Stimulated activated CD4-positive, alpha-beta T cell treated with anti-CD3 and anti-CD28 coated beads, Interleukin-12 subunit alpha, Interleukin-12 subunit beta, amount 100 ng/mL, for 4 hours (primary cell): ENCODE results near the gene ERRFI1.

Experiments
- DNase-seq: peaks from one replicate; pipeline ENCODE4 v3.0.0-alpha.2; 2020

Gene ERRFI1

DNA sequence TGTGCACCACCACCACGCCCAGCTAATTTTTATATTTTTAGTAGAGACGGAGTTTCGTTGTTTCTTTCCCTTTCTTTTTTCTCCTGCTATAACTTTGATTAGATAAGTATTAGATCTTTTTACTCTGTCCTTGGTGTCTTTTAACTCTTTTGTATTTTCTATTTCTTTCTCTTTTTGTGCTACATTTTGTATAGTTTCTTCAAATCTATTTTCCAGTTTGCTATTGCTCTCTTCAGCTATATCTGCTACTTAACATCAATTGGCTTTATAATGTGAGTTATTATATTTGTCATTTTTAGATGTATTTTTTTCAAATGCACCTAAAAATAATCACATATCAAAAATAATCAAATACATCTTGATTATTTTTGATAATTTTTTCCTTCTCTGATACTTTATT, 16.0 kb upstream of the ERRFI1 start:
- DNase-seq = no peak

DNA sequence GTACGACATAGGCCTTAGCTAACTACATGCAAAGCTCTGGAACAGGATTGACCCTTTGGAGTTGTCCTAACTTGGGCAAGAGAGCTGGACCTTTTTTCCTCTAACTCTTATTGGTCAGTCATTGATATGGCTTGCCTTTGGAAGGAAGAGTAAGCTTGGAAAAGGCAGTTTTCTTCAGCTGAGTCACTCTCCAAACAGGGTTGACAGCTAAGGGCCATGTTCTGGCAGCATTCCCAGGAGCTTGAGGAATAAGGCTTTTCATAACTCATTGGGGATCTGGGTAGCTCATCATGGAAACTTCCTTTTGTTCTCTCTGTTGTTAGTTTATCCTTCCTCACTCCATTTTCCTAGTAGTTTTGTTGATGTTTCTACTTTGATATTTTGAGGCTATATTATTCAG, 14.5 kb upstream of the ERRFI1 start:
- no peak for DNase-seq

DNA sequence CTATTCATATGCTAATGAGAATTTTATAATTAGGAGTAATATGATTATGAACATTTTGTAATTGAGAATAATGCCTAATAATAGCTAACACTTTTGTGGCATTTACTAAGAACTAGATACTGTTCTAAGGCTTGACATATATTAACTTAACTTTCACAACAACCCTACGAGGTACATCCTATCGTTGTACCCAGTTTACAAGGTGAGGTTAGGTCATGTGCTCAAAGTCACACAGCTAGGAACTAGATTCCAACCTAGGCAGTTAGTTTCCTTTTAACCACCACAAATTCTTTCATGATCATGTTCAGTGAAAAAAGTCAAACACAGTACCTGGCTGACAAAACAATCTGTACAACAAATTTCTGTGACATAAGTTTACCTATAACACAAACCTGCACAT, 13.0 kb upstream of the ERRFI1 start:
- no peak for DNase-seq

DNA sequence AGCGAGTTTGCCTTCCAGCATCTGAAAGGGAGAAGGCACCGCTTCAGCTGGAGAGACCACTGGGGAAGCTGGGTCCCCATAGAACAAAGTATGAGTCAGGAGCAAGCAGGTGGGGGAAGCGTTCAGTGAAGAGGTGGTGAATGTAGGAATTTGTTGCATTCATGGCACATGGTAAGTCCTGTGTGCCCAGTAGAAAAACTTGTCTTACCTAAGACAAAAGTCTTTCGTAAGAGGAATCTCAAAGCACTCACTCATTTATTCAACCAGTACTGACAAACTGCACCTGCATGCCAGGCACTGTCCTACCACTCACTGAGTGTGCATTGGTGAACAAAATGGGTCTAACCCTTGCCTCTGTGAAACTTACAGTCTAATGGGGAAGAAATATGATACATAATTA, 9.2 kb upstream of the ERRFI1 start:
- DNase-seq = no peak

DNA sequence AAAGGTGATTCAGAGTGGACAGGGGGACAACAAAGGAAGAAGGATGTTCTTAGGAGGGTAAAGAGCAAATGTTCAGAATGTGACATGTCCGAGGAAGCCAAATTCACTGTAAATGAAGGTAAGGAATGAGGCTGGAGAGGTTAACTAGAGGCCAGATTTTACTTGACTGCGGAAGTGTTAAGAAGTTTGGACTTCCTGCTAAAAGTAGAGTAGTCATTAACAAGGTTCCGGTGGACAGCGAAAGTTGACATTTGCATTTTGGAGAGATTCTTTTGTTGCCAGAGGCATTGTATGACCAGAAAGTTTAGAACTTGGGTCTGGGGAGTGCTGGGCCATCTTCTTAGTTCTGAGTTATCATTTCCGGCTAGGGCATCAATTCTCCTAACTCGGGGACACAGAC, 7.2 kb upstream of the ERRFI1 start:
- no peak for DNase-seq

DNA sequence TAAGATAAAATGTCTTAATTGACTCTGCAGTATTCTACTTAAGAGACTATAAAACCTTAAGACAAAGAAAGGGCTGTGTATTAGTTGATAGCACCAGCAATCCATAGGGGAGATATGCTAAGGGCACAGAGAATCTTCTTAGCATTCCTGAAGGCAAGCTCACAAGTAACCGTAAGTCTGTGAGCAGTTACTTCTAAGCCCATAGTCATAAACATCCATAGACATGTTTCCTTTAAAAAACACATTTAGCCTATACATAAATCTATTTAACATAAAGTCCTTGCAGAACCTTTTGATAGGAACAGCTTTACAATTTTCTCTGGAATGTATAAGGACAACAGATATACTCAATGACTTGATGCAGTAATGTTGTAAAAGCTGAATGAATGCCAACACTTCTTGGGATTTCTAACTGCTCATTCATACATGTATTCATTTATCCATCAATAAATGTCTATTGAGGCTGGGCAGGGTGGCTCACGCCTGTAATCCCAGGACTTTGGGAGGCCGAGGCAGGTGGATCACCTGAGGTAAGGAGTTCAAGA, 6.3 kb upstream of the ERRFI1 start:
- no peak for DNase-seq

DNA sequence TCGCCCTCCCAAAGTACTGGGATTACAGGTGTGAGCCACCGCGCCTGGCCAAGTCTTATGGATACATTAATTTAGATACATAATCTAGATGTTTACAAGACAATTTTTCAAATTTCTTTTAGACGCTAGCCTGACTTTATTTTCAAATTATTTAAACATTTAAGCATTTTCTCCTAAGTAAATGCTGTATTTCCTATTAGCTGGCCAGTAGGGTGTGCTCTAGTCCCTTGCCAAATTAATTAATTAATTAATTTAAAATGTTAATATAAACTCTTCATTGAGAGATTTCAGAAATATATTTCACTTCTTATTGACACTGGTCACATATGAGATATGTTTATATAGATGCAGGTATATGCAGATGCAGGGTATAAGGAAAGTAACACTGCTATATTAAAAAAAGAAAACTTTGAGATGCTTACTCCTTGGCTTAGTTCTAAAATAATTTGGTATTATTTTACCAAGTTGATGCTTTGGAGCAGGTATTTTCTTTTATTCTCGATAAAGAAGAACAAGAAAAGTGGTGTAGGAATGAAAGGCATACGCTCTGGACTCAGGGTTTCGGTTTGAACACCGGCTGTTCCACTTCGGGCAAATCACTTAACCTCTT, 5.2 kb upstream of the ERRFI1 start:
- no peak for DNase-seq

DNA sequence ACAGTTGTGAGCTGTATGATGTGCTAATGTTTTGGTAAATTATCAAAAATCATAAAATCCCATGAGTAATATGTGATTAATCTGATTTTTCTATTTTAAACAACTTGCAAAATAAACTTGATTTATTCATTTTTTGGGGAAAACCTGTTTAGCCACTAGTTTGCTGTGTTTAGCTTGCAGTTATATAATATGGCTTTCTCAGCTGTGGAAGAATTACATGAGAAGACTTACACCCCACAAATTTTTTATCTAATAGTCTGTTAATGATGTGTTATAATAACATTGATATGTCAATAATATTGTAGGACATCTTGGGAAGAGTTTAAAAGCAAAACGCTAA, 2.4 kb upstream of the ERRFI1 start:
- DNase-seq = no peak

DNA sequence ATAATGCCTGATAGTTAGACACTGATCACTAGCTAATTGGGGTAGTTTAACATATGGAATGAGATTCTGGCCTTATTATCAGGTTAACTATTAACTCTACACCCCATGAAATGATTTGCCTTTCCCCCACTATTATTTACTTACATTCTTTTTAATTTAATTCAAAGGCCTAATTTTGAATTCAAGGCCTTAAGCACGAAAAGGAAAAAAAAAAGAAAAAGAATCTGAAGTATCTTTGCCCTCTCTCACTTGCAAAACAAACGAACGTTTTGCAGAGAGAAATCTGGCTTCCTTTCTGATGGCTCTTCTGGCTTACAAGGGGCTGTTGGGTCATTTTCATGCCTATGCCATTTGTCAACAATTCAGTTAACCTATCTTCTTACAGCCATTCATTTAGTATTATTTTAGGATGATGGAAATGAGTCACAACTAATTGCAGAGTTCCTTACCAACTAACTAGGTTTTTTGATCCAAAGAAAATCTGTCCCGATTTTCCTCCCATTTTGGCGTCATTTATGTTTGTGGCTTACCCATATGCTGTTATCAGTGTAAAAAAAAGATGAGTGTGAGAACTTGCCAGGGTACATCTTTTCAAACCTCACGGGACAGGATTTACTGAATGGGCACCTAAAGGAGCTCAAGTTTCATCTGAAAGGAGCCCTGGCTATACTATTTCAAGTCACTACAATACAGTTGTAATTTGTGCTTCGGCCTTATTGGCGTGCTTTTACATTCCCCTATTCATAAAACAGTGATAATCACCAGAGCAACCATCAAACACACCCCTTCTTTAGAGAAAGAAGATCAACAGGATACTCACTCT, 1.9 kb upstream of the ERRFI1 start:
- DNase-seq = no peak

DNA sequence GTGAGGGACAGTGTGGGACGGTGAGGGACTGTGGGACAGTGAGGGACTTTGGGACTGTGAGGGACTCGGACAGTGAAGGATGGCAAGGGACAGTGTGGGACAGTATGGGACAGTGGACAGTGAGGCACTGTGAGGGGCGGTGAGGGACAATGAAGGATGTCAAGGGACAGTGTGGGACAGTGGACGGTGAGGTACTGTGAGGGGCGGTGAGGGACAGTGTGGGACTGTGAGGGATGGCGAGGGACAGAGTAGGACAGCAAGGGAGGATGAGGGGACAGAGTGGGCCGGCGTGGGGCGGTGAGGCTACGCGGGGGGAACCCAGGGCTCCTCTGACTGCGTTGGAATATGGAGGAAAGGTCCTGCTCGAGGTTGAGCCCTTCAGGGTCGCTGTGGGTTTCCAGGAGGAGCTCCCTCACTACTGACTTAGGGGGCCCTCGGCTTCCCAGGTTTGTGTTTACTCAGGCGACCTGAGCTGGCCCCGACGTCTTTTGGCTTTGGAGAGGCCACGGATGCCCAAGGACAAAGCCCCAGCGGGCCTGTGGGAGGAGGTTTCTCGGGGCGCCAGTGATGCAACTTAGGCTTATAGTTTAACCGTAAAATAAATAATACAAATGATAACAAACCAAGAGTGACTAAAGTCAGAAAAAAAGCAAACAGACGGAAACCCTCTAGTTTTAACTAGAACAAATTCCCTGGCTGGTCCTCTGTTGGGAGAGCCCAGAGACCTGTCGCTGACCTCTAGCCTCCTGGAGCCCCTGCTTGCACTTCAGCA, 1.1 kb upstream of the ERRFI1 start:
- no peak for DNase-seq

DNA sequence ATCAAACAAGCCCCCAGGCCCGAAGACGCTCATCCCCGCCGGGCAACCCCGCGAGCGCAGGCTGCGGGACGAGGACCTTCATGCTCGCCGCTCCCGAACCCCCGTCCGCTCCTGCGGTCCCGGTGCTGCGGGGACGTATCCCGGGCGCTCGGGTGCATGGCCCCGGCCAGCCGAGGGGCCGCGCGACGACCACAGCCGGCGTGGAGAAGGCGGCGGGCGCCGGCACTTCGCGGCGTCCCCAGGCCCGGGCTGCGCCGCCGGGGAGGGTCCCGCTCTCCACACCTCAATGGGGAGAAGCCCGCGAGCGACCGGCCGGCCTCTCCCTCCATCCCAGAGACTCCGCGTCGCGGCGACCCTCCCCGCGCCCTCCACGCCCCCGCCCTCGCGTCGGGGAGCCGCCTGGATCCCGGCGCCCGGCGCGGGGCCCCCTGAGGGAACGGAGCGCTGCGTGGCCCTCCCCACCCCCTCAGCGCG, 401 bp downstream of the ERRFI1 start:
- peak; percentile 10 for DNase-seq

DNA sequence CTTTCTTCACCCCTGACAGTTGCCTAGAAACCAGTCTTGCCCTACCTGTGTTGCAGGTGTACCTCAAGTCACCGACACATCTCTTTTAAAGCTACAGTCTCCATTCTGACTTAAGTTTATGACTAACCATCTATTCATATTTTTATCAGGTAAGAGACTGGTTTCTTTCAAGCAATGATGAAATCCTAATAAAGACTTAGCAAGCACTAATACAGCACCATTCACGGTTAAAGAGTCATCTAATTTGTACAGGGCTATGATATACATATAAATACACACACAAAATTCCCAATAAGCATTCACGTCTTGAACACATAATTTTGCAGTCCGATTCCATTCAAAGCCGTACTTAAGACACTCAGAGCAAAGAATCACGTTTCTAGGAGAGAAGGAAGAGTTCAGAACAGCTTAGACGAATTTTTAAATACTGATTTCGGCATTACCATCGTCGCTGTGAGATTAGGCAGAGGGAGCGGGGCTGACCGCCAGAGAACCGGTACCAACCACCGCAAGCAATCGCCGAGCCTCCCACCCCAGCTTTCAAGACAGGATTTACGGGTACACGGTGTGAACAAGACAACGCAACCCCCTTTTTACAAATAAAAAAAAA, 943 bp downstream of the ERRFI1 start:
- no peak for DNase-seq

DNA sequence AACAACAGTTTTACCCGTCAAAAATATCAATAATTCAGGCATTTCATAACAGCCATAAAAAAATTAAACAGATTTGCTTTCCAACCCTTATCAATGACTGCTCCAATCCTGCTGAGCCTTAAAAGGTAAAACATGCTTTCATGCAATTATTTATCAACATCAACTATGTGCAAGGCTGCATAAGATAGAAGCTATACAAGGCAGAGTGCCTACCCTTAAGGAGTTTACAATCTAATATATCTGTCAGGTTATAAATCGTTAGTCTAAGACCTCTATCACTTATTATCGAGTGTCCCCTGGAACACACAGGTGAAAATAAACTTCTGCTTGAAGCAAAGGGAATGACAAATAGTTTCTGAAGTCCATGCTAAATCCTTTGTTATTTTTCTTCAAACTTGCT, 1.8 kb downstream of the ERRFI1 start:
- DNase-seq = no peak

DNA sequence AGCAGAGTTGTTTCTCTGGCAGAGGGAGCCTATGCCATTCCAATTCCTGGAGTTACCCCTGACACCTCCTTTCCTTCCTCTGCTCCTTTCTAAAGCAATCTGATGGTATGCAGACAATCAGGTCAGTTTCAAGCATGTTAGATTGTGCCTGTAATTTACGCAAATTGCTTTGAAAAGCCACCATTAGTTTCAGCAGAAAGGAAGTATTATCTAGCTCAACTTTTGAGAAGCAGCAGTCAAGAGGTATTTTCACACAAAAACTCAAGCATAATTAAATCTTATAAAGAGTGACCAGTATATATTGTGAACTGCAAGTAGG, 2.2 kb downstream of the ERRFI1 start:
- no peak for DNase-seq

DNA sequence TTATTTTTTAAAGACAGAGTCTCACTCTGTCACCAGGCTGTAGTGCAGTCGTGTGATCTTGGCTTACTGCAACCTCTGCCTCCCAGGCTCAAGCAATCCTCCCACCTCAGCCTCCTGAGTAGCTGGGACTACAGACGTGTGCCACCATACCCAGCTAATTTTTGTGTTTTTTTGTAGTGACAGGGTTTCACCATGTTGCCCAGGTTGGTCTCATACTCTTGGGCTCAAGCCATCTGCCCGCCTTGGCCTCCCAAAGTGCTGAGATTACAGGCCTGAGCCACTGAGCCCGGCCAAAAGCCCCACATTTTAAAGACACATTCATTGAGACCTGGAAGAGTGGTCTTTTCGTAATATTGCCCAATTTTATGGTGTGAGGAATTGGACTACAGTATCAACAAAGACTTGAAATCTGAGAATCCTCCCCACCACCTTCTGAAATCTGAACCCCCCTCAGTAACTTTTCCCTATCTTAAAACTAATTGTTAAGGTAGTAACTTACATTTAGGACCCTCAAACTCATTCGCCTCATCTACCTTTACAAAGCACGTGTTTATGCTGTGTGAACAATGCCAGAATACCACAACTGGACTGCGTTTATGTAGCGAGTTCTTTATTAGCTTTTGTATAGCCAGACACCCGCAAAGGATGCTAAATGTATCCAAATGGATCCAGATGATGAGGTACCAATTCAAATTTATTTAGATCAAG, 2.7 kb downstream of the ERRFI1 start:
- no peak for DNase-seq

DNA sequence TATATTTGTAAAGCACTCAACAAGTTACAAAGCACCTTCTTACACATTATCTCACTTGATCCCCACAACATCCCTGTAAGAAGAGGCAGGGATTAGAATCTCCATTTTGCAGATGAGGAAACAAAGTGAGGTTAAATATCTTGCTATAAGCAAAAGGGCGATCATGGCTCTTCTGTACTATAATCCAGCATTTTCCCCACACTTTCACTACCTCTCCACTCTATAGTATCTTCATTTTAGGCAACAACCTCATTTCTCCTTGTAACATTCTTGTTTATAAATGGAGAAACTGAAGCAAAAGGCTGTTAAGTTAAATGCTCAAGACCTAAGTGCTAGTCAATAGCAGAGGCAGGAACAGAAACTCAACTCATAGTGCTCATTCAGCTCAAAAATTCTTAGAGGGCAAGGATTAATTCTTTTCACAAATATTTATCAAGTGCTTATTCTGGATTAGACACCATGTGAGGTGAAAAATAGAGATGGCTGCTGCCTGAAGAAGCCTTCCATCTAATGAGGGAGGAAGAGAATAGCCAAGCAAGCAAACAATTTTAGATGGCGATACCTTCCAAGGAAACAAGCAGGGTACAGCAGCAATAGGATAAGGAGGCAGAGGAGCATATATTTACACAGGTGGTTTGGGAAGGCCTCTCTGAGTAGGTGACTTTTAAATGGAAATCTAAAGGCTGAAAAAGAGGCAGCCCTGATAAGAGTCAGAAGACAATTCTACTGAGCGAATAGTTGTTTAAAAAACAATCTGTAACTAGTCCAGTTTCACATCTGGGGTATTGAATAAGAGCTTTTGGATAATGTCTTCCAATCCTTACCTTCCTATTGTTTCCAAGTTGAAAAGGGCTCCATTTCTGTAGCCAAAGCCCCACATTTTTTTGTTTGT, 3.5 kb downstream of the ERRFI1 start:
- DNase-seq = no peak

DNA sequence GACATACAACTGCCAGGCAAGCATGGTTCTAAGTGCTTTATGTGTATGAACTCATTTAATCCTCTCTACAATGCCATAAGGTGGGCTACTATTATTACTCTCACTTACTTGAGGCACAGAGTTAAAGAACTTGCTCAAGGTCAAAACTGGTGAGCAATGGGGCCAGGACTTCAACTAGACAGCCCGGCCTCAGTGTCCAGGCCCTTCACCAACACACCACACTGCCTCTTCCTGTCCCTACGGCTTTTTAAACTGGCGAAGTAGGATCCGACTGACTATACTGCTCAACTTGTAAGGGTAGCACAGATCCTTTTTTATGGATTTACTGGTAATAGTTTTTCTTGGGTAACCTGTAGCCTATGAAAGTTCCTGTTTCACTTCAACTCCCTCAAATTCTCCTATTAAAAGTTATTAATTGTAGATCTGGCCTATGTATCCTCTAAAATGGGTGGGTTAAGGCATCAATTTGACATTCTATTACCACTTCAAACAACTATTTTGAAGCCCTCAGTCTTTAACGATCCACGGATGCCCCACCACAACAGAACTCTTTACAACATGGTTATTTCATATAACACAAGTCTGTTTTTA, 4.3 kb downstream of the ERRFI1 start:
- no peak for DNase-seq

DNA sequence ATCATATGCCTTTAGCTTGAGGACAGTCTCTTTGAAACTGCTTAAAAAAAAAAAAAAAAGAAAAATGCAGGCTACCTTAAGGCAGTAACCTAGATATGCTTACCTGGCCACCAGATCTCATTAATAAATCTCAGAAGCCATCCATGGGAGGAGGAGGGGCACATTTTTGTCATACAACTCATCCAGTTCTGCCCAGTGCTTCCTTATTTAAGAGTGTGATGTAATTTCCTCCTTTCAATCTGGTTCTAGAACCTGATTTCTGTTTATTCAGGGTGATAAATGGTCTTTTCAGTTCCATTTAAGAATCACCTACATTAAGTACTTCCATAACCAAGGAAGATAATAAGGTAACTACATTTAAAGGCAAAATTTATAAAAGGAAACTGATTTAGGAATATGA, 6.1 kb downstream of the ERRFI1 start:
- DNase-seq = no peak

DNA sequence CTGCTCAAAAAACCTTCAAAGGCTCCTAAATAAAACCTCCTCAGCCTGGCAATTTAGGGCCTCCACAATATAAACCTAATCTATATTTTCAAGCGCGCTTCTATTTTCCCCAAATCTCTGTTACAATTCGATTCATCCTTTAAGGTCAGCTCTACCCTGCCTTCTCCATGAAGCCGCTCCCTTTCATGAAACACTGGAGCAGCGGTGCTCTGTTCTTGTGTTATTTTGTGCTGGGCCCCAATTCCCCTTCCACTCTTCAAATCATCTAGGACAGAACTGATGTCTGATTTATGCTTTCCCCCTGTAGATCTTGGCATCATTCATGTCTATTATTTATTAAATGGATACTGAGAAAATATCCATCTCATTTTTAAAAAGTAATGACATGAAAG, 6.9 kb downstream of the ERRFI1 start:
- DNase-seq = no peak

DNA sequence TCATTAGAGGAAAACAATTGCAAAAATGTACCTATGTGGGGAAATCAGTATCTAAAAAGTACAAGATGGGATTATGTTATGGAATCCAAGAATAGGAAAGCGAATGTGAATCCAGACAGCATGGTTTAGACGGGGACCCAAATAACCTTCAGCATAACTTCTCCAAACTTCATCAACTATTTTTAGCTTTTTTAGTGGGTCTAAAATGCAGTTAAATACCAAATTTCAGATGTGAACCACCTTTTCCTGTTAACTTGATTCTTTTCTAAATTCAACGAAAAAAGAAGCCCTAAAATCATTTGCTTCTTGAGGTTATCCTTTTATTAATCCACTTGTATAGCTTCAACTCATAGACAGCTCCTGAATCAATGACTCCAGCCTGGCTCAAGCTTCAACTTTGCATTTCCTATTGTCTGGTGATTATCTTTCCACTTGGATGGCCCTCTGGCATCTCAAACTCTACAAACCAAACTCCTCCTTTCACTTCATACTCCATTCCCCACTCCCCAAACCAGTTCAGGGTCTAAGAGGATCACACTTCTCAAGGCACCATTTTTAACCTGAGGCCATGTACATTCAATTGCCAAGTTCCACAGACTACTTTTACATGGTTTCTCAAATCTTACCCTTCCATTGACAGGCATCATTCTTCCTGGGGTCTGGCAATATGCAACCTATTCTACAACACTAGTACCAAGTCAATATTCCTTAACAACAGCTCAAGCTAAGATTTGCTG, 7.4 kb downstream of the ERRFI1 start:
- no peak for DNase-seq
